ENCODE results near the gene SERTAD2. TPM values are rescaled to one million over a fixed set of nuclear protein-coding genes. Genes with fewer than 3 reads are reported as not detected.

Gene SERTAD2
- total and polyA plus RNA-seq, 5 experiments from 2014 or later: 5.5 to 34.5 (median 9.2) TPM

DNA sequence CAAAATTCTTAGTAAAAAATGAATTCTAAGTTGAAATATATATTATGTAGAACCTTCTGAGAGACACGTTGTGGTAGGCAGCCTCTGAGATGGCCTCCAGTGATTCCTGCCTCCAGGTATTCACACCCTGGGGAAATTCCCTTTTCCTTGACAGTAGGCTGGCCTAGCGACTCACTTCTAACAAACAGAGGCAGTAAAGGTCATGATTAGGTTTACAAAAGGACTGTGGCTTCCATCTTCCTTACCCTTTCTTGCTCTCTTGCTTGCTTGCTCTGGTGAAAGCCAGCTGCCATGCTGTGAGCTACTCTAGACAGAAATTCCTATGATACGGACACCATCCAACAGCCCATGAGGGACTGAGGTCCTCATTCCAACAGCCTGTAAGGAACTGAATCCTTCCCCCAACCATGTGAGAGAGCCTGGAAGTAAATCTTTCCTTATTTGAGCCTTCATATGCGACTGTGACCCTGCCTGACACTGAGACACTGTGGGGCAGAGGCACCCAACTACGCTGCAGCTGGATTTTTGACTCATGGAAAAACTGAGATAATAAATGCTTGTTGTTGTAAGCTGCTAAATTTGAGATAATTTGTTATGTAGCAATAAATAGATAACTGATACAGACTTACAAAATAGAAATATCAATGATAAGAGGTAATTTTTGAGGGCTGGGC is 32.7 kb upstream of the SERTAD2 start:
- no peak for ATAC-seq

DNA sequence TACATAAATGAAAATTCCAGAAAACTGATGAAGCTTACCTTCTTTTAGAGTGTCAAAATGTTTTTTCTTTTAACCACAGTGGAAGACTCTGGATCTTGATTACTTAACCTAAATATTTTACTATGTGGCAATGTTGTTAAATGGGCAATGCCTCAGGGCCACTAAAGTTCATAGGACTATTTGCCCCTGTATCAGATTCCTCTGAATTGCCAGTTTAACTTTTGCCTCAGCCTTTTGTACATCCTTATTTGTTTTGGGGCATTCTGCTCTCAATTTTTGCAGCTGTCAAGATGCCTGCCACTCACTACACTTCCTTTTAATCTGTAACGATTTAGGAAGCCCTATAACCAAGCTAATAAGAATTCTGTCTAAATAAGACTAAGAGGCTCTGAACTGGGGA is 31.7 kb upstream of the SERTAD2 start:
- DNase-seq (no peak), ATAC-seq (no peak)
- Mint-ChIP-seq H3K9me3 (no peaks in the 10 kb centered on the region), H3K4me3 (no peak overlapping the region), H3K36me3 (peaks cover 0 to 5% (median 0%) of the 10 kb centered on the region in 3 donors), H3K27ac (peak overlapping the region in 1 of 10 donors; percentile 25), H3K4me1 (peaks cover 14 to 32% (median 21%) of the 10 kb centered on the region in 4 donors), H3K27me3 (no peaks in the 10 kb centered on the region)
- POLR2A ChIA-PET: interaction anchor here (0.8 to 1.8 kb wide), 3 partner anchors 18 to 32 kb away, joined by 3 to 5 read pairs (median 4); partner anchors contain the start of gene SERTAD2

More for the DNA sequence above, 32.7 kb upstream of the SERTAD2 start:
- Mint-ChIP-seq H3K9me3 (no peaks in the 10 kb centered on the region), H3K27ac (peak overlapping the region in 1 of 10 donors; percentile 37), H3K27me3 (no peaks in the 10 kb centered on the region), H3K4me3 (no peak overlapping the region), H3K4me1 (peaks cover 14 to 23% (median 20%) of the 10 kb centered on the region in 4 donors), H3K36me3 (peaks cover 0 to 5% (median 0%) of the 10 kb centered on the region in 3 donors)
- POLR2A ChIA-PET: interaction anchor here (0.5 to 1.9 kb wide), 5 partner anchors 9 to 484 kb away, joined by 3 to 5 read pairs (median 4); partner anchors contain the start of gene SERTAD2
- no peak for DNase-seq

- H3K27ac Mint-ChIP-seq: no peak overlapping the region
- ATAC-seq (no peak), DNase-seq (no peak)
- peaks cover 0 to 5% (median 0%) of the 10 kb centered on the region in 3 donors for H3K36me3 Mint-ChIP-seq
- no peak overlapping the region for H3K4me3 Mint-ChIP-seq
- POLR2A ChIA-PET: no interaction called here
- no peaks in the 10 kb centered on the region for H3K27me3 Mint-ChIP-seq
- H3K9me3 Mint-ChIP-seq: no peaks in the 10 kb centered on the region
- H3K4me1 Mint-ChIP-seq: peaks cover 27 to 42% (median 30%) of the 10 kb centered on the region in 4 donors
Measured at GRCh38 chr2:64683771-64684510, 30.2 kb upstream of the SERTAD2 start.

- Mint-ChIP-seq H3K4me3 (no peak overlapping the region), H3K4me1 (peaks cover 30 to 53% (median 37%) of the 10 kb centered on the region in 4 donors), H3K36me3 (peaks cover 0 to 5% (median 0%) of the 10 kb centered on the region in 3 donors), H3K27me3 (no peaks in the 10 kb centered on the region), H3K27ac (peak overlapping the region in 6 of 10 donors; percentile 20 to 92 (median 42)), H3K9me3 (no peaks in the 10 kb centered on the region)
- ATAC-seq: no peak
- no peak for DNase-seq
- POLR2A ChIA-PET: interaction anchor here (1.0 to 9.8 kb wide), 3 partner anchors 18 to 70 kb away, joined by 3 to 83 read pairs (median 4); partner anchors contain the start of gene SERTAD2
Measured at GRCh38 chr2:64681479-64681967, 27.8 kb upstream of the SERTAD2 start.

GRCh38 chr2:64679673-64680425 is 26.1 kb upstream of the SERTAD2 start:
- H3K9me3 Mint-ChIP-seq: no peaks in the 10 kb centered on the region
- H3K4me3 Mint-ChIP-seq: peak overlapping the region in 9 of 10 donors; percentile 54 to 85 (median 63)
- peaks cover 0 to 5% (median 0%) of the 10 kb centered on the region in 3 donors for H3K36me3 Mint-ChIP-seq
- no peaks in the 10 kb centered on the region for H3K27me3 Mint-ChIP-seq
- POLR2A ChIA-PET: interaction anchor here (1.0 to 9.8 kb wide), 6 partner anchors 9 to 71 kb away, joined by 3 to 83 read pairs (median 4); partner anchors contain the start of gene SERTAD2
- ATAC-seq (peak; percentile 57 to 64), DNase-seq (peak in 2 of 10 donors; percentile 36 to 38)
- H3K27ac Mint-ChIP-seq: peak overlapping the region; percentile 64 to 96 (median 93)
- peaks cover 23 to 60% (median 43%) of the 10 kb centered on the region in 4 donors for H3K4me1 Mint-ChIP-seq

- Mint-ChIP-seq H3K4me1 (peaks cover 23 to 58% (median 43%) of the 10 kb centered on the region in 4 donors), H3K27me3 (no peaks in the 10 kb centered on the region), H3K9me3 (no peaks in the 10 kb centered on the region), H3K36me3 (peaks cover 0 to 3% (median 0%) of the 10 kb centered on the region in 3 donors), H3K4me3 (peak overlapping the region in 9 of 10 donors; percentile 54 to 85 (median 63)), H3K27ac (peak overlapping the region; percentile 64 to 96 (median 93))
- DNase-seq (no peak), ATAC-seq (peak; percentile 20 to 27)
- POLR2A ChIA-PET: interaction anchor here (0.6 to 9.8 kb wide), 15 partner anchors 10 to 578 kb away, joined by 3 to 83 read pairs (median 4); partner anchors contain the start of gene SERTAD2
Measured at GRCh38 chr2:64678771-64679590, 25.3 kb upstream of the SERTAD2 start.

DNA sequence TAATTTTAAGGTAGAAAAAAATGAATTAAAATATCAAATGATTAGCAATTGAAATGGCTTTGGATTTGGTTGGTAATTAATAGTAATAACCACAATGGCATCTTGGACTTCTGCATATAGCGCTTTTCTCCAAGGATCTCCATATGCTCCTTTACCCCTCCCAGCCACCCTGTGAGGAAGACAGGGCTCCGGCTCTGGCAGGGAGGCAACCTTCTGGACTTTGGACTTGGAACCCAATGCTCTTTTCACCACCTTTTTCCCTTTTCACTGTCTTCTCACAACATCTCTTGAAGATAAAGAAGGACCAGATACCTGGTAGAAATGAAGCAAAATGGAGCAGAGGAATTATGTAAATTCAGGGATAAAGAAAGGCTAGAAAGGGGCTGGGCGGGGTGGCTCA is 23.8 kb upstream of the SERTAD2 start:
- POLR2A ChIA-PET: interaction anchor here (1.5 to 9.8 kb wide), 2 partner anchors 11 to 24 kb away, joined by 7 to 83 read pairs; partner anchors contain the start of gene SERTAD2
- H3K27ac Mint-ChIP-seq: peak overlapping the region in 6 of 10 donors; percentile 52 to 92 (median 62)

GRCh38 chr2:64675860-64676259 is 22.1 kb upstream of the SERTAD2 start:
- Mint-ChIP-seq H3K36me3 (peaks cover 0 to 7% (median 0%) of the 10 kb centered on the region in 3 donors), H3K4me1 (peaks cover 18 to 54% (median 46%) of the 10 kb centered on the region in 4 donors), H3K27ac (peak overlapping the region in 7 of 10 donors; percentile 15 to 92 (median 73)), H3K4me3 (peak overlapping the region in 1 of 10 donors; percentile 20), H3K9me3 (no peaks in the 10 kb centered on the region), H3K27me3 (no peaks in the 10 kb centered on the region)
- DNase-seq (no peak), ATAC-seq (peak; percentile 57 to 65)
- POLR2A ChIA-PET: interaction anchor here (0.7 to 9.8 kb wide), 5 partner anchors 10 to 142 kb away, joined by 3 to 83 read pairs (median 3); partner anchors contain the start of gene SERTAD2

More for the DNA sequence above, 23.8 kb upstream of the SERTAD2 start:
- ATAC-seq: no peak
- H3K36me3 Mint-ChIP-seq: peaks cover 0 to 1% (median 0%) of the 10 kb centered on the region in 3 donors
- no peaks in the 10 kb centered on the region for H3K9me3 Mint-ChIP-seq
- H3K27me3 Mint-ChIP-seq: no peaks in the 10 kb centered on the region
- H3K4me3 Mint-ChIP-seq: no peak overlapping the region
- no peak for DNase-seq
- H3K4me1 Mint-ChIP-seq: peaks cover 23 to 63% (median 47%) of the 10 kb centered on the region in 4 donors

DNA sequence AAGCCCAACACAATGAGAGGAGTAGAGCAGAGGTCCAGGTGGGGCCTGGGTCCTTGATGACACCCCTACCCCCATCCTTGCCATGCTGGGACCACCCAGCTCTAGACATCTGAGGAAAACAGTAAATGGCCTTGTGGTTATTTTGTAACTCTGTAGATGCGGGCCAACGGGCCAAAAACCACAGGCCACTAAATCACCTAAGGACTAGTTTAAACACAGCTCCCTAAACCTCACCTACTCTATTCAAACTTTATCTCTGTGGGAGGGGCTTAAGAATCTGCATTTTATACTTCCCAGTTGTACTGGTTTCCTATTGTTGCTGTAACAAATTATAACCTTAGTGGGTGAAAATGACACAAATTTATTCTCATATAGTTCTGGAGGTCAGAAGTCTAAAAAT is 19.0 kb upstream of the SERTAD2 start:
- DNase-seq (no peak), ATAC-seq (no peak)
- Mint-ChIP-seq H3K27me3 (no peaks in the 10 kb centered on the region), H3K36me3 (peaks cover 0 to 7% (median 0%) of the 10 kb centered on the region in 3 donors), H3K4me1 (peaks cover 14 to 27% (median 24%) of the 10 kb centered on the region in 4 donors), H3K27ac (peak overlapping the region in 2 of 10 donors; percentile 64 to 74), H3K9me3 (no peaks in the 10 kb centered on the region), H3K4me3 (no peak overlapping the region)
- POLR2A ChIA-PET: interaction anchor here (1.2 to 9.8 kb wide), 2 partner anchors 15 to 19 kb away, joined by 6 to 83 read pairs; partner anchors contain the start of gene SERTAD2

- Mint-ChIP-seq H3K27me3 (no peaks in the 10 kb centered on the region), H3K36me3 (peaks cover 0 to 7% (median 0%) of the 10 kb centered on the region in 3 donors), H3K27ac (no peak overlapping the region), H3K9me3 (no peaks in the 10 kb centered on the region), H3K4me1 (peaks cover 21 to 35% (median 24%) of the 10 kb centered on the region in 4 donors), H3K4me3 (no peak overlapping the region)
- POLR2A ChIA-PET: interaction anchor here (1.0 to 1.2 kb wide), 3 partner anchors 10 to 23 kb away, joined by 3 read pairs; no protein-coding TSS in a partner anchor
- ATAC-seq (no peak), DNase-seq (no peak)
Measured at GRCh38 chr2:64670047-64670446, 16.3 kb upstream of the SERTAD2 start.

DNA sequence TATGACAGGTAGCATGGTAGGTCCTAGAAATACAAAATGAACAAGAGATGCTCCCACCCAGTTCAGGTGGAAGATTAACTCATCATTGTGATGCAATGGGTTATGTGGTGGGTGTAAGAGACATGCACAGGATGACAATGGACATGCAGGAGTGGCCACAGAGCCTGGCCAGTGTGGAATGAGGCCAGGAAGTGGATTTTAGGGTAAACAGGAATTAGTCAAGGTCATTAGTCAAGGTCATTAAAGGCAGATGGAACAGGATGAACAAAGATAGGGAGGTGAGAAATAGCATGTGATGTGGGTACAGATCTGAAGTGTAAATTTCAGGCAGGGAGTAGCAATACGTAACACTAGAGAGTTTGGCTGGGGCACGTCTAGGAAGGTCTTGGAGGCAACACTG is 15.6 kb upstream of the SERTAD2 start:
- no peaks in the 10 kb centered on the region for H3K27me3 Mint-ChIP-seq
- ATAC-seq (no peak), DNase-seq (no peak)
- H3K9me3 Mint-ChIP-seq: no peaks in the 10 kb centered on the region
- no peak overlapping the region for H3K4me3 Mint-ChIP-seq
- POLR2A ChIA-PET: no interaction called here
- H3K36me3 Mint-ChIP-seq: peaks cover 0 to 5% (median 0%) of the 10 kb centered on the region in 3 donors
- H3K4me1 Mint-ChIP-seq: peaks cover 23 to 40% (median 30%) of the 10 kb centered on the region in 4 donors
- no peak overlapping the region for H3K27ac Mint-ChIP-seq
